ENCODE measurements around the gene USF2.

Gene USF2

DNA sequence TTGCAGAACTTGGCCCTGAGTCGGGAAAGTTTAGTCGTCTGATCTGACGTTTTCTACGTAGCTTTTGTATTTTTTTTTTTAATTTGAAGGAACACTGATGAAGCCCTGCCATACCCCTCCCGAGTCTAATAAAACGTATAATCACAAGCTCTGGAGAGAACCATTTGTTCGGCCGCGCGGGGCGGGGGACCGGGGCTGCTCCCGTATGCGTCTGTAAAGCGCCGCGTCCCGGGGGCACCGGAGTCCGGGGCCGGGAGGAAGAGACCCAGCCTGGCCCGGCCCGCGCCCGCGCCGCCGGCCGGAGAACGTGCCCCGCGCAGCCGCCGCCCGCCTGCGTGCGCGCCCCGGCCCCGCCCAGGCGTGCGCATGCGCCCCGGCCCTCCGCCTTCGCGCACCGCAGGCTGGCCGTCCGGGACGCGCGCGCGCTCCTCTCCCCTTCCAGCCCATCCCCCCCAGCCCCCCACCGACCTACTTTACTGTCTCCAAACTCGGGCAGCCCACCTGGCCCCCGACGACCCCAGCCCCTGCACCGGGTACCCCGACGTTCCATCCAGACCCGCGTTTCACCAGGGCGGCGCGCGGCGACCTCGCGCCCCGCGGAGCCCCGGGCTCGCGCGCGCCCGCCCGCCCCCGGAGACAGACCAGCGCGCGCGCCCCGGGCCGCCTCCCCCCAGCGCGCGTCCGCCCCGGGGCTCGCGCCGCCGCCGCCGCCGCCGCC is 785 bp upstream of the USF2 start (continued):
- TF ChIP-seq ZFP69B (tag by site-specific recombination; IDR thresholded peaks at IDR 0.05) (no peak), ZSCAN30 (tag by site-specific recombination; IDR thresholded peaks at IDR 0.05) (peak; percentile 64; the same call in 1 of the 2 replicates), HOXA7 (CRISPR knock-in tag; IDR thresholded peaks at IDR 0.05; ENCODE audit: borderline replicate concordance) (no peak), ZFP3 (tag by site-specific recombination; IDR thresholded peaks at IDR 0.05; ENCODE audit: low read depth) (no peak), ZBTB20 (tag by site-specific recombination; IDR thresholded peaks at IDR 0.05) (no peak), ZNF138 (tag by site-specific recombination; IDR thresholded peaks at IDR 0.05; ENCODE audit: borderline replicate concordance) (no peak), ZNF529 (tag by site-specific recombination; IDR thresholded peaks at IDR 0.05; ENCODE audit: insufficient replicate concordance) (no peak), ZNF391 (tag by site-specific recombination; IDR thresholded peaks at IDR 0.05; ENCODE audit: borderline replicate concordance, low read depth) (peak; percentile 84; the same call in 1 of the 2 replicates), ZSCAN23 (tag by site-specific recombination; IDR thresholded peaks at IDR 0.05) (no peak; the same call in 1 of the 2 replicates), KLF10 (tag by site-specific recombination; IDR thresholded peaks at IDR 0.05) (0 out of 2 replicates have a peak, but pooled peaks have one; percentile 45), HOXC10 (CRISPR knock-in tag; IDR thresholded peaks at IDR 0.05) (no peak), MYNN (tag by site-specific recombination; IDR thresholded peaks at IDR 0.05; ENCODE audit: borderline replicate concordance) (no peak), ZNF24 (tag by site-specific recombination; IDR thresholded peaks at IDR 0.05) (no peak), WT1 (tag by site-specific recombination; IDR thresholded peaks at IDR 0.05) (no peak), TCF7L2 (IDR thresholded peaks at IDR 0.05; ENCODE audit: borderline replicate concordance, low read depth, low read length) (no peak), ZNF155 (tag by site-specific recombination; IDR thresholded peaks at IDR 0.05) (no peak), ZNF76 (tag by site-specific recombination; IDR thresholded peaks at IDR 0.05; ENCODE audit: borderline replicate concordance, low read depth) (peak; percentile 25; the same call in 1 of the 2 replicates), ZNF114 (tag by site-specific recombination; IDR thresholded peaks at IDR 0.05) (no peak), ZNF514 (tag by site-specific recombination; IDR thresholded peaks at IDR 0.05) (no peak), ZNF2 (tag by site-specific recombination; IDR thresholded peaks at IDR 0.05) (peak; percentile 82; the same call in 1 of the 2 replicates), ZNF473 (tag by site-specific recombination; IDR thresholded peaks at IDR 0.05) (no peak), ZNF623 (tag by site-specific recombination; IDR thresholded peaks at IDR 0.05) (peak; percentile 38; the same call in 1 of the 2 replicates), ZNF837 (tag by site-specific recombination; IDR thresholded peaks at IDR 0.05) (no peak), SP3 (tag by site-specific recombination; IDR thresholded peaks at IDR 0.05) (no peak), ZNF37A (tag by site-specific recombination; IDR thresholded peaks at IDR 0.05) (no peak), SP7 (tag by site-specific recombination; IDR thresholded peaks at IDR 0.05) (0 out of 2 replicates have a peak, but pooled peaks have one; percentile 59)
- TF ChIP-seq, protein P1, sequence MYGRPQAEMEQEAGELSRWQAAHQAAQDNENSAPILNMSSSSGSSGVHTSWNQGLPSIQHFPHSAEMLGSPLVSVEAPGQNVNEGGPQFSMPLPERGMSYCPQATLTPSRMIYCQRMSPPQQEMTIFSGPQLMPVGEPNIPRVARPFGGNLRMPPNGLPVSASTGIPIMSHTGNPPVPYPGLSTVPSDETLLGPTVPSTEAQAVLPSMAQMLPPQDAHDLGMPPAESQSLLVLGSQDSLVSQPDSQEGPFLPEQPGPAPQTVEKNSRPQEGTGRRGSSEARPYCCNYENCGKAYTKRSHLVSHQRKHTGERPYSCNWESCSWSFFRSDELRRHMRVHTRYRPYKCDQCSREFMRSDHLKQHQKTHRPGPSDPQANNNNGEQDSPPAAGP (tag by site-specific recombination; IDR thresholded peaks at IDR 0.05): peak; percentile 14; the same call in 1 of the 2 replicates
- TF ChIP-seq, protein P2, sequence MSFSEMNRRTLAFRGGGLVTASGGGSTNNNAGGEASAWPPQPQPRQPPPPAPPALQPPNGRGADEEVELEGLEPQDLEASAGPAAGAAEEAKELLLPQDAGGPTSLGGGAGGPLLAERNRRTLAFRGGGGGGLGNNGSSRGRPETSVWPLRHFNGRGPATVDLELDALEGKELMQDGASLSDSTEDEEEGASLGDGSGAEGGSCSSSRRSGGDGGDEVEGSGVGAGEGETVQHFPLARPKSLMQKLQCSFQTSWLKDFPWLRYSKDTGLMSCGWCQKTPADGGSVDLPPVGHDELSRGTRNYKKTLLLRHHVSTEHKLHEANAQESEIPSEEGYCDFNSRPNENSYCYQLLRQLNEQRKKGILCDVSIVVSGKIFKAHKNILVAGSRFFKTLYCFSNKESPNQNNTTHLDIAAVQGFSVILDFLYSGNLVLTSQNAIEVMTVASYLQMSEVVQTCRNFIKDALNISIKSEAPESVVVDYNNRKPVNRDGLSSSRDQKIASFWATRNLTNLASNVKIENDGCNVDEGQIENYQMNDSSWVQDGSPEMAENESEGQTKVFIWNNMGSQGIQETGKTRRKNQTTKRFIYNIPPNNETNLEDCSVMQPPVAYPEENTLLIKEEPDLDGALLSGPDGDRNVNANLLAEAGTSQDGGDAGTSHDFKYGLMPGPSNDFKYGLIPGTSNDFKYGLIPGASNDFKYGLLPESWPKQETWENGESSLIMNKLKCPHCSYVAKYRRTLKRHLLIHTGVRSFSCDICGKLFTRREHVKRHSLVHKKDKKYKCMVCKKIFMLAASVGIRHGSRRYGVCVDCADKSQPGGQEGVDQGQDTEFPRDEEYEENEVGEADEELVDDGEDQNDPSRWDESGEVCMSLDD (tag by site-specific recombination; IDR thresholded peaks at IDR 0.05): 0 out of 2 replicates have a peak, but pooled peaks have one; percentile 9
- TF ChIP-seq, protein P3, sequence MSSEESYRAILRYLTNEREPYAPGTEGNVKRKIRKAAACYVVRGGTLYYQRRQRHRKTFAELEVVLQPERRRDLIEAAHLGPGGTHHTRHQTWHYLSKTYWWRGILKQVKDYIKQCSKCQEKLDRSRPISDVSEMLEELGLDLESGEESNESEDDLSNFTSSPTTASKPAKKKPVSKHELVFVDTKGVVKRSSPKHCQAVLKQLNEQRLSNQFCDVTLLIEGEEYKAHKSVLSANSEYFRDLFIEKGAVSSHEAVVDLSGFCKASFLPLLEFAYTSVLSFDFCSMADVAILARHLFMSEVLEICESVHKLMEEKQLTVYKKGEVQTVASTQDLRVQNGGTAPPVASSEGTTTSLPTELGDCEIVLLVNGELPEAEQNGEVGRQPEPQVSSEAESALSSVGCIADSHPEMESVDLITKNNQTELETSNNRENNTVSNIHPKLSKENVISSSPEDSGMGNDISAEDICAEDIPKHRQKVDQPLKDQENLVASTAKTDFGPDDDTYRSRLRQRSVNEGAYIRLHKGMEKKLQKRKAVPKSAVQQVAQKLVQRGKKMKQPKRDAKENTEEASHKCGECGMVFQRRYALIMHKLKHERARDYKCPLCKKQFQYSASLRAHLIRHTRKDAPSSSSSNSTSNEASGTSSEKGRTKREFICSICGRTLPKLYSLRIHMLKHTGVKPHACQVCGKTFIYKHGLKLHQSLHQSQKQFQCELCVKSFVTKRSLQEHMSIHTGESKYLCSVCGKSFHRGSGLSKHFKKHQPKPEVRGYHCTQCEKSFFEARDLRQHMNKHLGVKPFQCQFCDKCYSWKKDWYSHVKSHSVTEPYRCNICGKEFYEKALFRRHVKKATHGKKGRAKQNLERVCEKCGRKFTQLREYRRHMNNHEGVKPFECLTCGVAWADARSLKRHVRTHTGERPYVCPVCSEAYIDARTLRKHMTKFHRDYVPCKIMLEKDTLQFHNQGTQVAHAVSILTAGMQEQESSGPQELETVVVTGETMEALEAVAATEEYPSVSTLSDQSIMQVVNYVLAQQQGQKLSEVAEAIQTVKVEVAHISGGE (tag by site-specific recombination; conservative IDR thresholded peaks at IDR 0.05; ENCODE audit: low read depth): peak; percentile 36
- TF ChIP-seq, protein P4, sequence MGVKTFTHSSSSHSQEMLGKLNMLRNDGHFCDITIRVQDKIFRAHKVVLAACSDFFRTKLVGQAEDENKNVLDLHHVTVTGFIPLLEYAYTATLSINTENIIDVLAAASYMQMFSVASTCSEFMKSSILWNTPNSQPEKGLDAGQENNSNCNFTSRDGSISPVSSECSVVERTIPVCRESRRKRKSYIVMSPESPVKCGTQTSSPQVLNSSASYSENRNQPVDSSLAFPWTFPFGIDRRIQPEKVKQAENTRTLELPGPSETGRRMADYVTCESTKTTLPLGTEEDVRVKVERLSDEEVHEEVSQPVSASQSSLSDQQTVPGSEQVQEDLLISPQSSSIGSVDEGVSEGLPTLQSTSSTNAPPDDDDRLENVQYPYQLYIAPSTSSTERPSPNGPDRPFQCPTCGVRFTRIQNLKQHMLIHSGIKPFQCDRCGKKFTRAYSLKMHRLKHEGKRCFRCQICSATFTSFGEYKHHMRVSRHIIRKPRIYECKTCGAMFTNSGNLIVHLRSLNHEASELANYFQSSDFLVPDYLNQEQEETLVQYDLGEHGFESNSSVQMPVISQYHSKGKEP (tag by site-specific recombination; IDR thresholded peaks at IDR 0.05): 0 out of 2 replicates have a peak, but pooled peaks have one; percentile 9
- TF ChIP-seq, protein P5, sequence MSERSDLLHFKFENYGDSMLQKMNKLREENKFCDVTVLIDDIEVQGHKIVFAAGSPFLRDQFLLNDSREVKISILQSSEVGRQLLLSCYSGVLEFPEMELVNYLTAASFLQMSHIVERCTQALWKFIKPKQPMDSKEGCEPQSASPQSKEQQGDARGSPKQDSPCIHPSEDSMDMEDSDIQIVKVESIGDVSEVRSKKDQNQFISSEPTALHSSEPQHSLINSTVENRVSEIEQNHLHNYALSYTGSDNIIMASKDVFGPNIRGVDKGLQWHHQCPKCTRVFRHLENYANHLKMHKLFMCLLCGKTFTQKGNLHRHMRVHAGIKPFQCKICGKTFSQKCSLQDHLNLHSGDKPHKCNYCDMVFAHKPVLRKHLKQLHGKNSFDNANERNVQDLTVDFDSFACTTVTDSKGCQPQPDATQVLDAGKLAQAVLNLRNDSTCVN (tag by site-specific recombination; optimal IDR thresholded peaks at IDR 0.05): peak; percentile 67

Data from HEK293 (cell line).